ENCODE measurements around the gene FREM2.

DNA sequence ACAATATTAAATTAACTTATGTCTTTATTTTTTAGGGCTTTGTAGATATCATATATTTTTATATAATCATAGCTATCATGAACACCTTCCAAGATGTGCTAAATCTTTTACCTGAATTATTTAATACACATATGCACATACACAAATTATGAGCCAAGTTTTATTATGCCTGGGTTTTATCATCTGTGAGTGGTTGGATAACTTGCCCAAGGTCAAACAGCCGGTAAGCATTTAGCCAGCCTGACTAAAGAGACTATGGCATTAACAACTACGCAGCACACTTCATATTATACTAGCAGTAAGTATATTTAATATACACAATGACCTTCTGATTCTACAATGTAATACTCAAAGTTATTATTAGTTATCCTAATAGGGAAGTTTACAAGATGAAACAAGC is 132.7 kb downstream of the FREM2 start:
- TF ChIP-seq, protein P1, sequence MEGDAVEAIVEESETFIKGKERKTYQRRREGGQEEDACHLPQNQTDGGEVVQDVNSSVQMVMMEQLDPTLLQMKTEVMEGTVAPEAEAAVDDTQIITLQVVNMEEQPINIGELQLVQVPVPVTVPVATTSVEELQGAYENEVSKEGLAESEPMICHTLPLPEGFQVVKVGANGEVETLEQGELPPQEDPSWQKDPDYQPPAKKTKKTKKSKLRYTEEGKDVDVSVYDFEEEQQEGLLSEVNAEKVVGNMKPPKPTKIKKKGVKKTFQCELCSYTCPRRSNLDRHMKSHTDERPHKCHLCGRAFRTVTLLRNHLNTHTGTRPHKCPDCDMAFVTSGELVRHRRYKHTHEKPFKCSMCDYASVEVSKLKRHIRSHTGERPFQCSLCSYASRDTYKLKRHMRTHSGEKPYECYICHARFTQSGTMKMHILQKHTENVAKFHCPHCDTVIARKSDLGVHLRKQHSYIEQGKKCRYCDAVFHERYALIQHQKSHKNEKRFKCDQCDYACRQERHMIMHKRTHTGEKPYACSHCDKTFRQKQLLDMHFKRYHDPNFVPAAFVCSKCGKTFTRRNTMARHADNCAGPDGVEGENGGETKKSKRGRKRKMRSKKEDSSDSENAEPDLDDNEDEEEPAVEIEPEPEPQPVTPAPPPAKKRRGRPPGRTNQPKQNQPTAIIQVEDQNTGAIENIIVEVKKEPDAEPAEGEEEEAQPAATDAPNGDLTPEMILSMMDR (IDR thresholded peaks at IDR 0.05) = no peak
- TF ChIP-seq POLR2A (IDR thresholded peaks at IDR 0.05) = no peak
